Stomach (tissue), 4 donors: ENCODE results near the gene PLLP.

ENCODE experiments used
- CTCF ChIP-seq, 7 experiments: fragments of 450-650 bp in 4 of 7; fragments of 200-600 bp in 3 of 7; sonication (generic) in 3 of 7; IDR thresholded peaks; one replicate each; pipeline ENCODE4 v1.5.1; 2016 to 2019; ENCODE audit warnings: antibody characterized with exemption in 7 of 7, control low read depth in 2 of 7, mild to moderate bottlenecking in 1 of 7
- EP300 ChIP-seq: sonication (generic); formaldehyde crosslinking; IDR thresholded peaks from one replicate; pipeline ENCODE4 v1.6.1; 2017; ENCODE audit warnings: antibody characterized with exemption
- POLR2A ChIP-seq, 4 donors: fragments of 450-650 bp; IDR thresholded peaks; one replicate each; pipeline ENCODE4 v1.6.1; 2016; ENCODE audit warnings: antibody characterized with exemption in 4 of 4, control low read depth in 2 of 4, mild to moderate bottlenecking in 1 of 4, moderate library complexity in 1 of 4

- TF ChIP-seq CTCF (IDR thresholded peaks at IDR 0.05): no peak
- TF ChIP-seq POLR2A (IDR thresholded peaks at IDR 0.05): no peak
- TF ChIP-seq EP300: no peak
Observed at GRCh38 chr16:57297856-57298255, 13.4 kb upstream of the PLLP start.
